Esophagus squamous epithelium (tissue), 5 donors: ENCODE measurements around the gene PLA2G3. TPM values are rescaled to one million over a fixed set of nuclear protein-coding genes. Genes with fewer than 3 reads are reported as not detected.

Source experiments
- DNase-seq: peaks from one replicate; lab custom pipeline; 2025; lab: John Stamatoyannopoulos, UW
- H3K27ac ChIP-seq, 4 donors: fragments of 200-600 bp; sonication (generic); one replicate each; pipeline ENCODE4 v1.5.1; 2016 to 2019; ENCODE audit warnings: mild to moderate bottlenecking in 1 of 4
- H3K27me3 ChIP-seq, 4 donors: fragments of 200-600 bp; sonication (generic); 1 replicate in 3 of 4; 2 replicates in 1 of 4; pipeline versions ENCODE4 v1.5.1 to v1.6.0; 2017 to 2021; ENCODE audit warnings: antibody characterized with exemption in 1 of 4
- H3K36me3 ChIP-seq, 3 donors: fragments of 200-600 bp; sonication (generic); one replicate each; pipeline ENCODE4 v1.5.1; 2016 to 2019
- H3K4me1 ChIP-seq, 3 donors: fragments of 200-600 bp; sonication (generic); one replicate each; pipeline ENCODE4 v1.5.1; 2017 to 2019
- H3K4me3 ChIP-seq, 4 donors: fragments of 200-600 bp; sonication (generic); 1 replicate in 3 of 4; 2 replicates in 1 of 4; pipeline ENCODE4 v1.5.1; 2016 to 2019; ENCODE audit warnings: mild to moderate bottlenecking in 2 of 4, moderate library complexity in 1 of 4
- H3K9me3 ChIP-seq, 3 donors: fragments of 200-600 bp; sonication (generic); one replicate each; pipeline ENCODE4 v1.5.1; 2016 to 2019
- CTCF ChIP-seq, 6 experiments: fragments of 450-650 bp in 4 of 6; fragments of 200-600 bp in 2 of 6; sonication (generic) in 2 of 6; IDR thresholded peaks; one replicate each; pipeline ENCODE4 v1.5.1; 2016 to 2019; ENCODE audit warnings: antibody characterized with exemption in 6 of 6, mild to moderate bottlenecking in 4 of 6, moderate library complexity in 4 of 6
- POLR2A ChIP-seq, 4 donors: fragments of 450-650 bp; IDR thresholded peaks; one replicate each; pipeline ENCODE4 v1.6.1; 2017; ENCODE audit warnings: antibody characterized with exemption in 4 of 4, mild to moderate bottlenecking in 4 of 4, moderate library complexity in 3 of 4
- WGBS, 2 donors: methylation state at CpG; one replicate each; pipeline ENCODE4 v1.1.5; 2018; 5-methylcytosine and 5-hydroxymethylcytosine counted together
- intact Hi-C: fragments of 100-400 bp; cut with DNase I; formaldehyde crosslinking; loops from one replicate; pipeline ENCODE4 v1.15.0; 2022
- total RNA-seq, 4 donors: library from RNA; depleted of rRNA; stranded (reverse); fragments of >200 nt; gene quantifications; one replicate each; pipeline ENCODE4 v1.1.0, GENCODE V29; 2016
- donor health status: DM: yes; HTN: yes; CAD: no.

PLA2G3 gene
- total RNA-seq, 4 donors from 2014 or later = 5.0 to 27.0 (median 7.8) TPM

GRCh38 chr22:31130873-31131272 is 9.4 kb downstream of the PLA2G3 start:
- no peaks in the 10 kb centered on the region for H3K9me3 ChIP-seq
- H3K27me3 ChIP-seq = no peaks in the 10 kb centered on the region
- no peak overlapping the region for H3K4me3 ChIP-seq
- 91 to 100% methylated on average over 1 to 2 of the region's 2 CpGs for WGBS, 2 donors
- TF ChIP-seq POLR2A (IDR thresholded peaks at IDR 0.05) (no peak), CTCF (IDR thresholded peaks at IDR 0.05) (no peak)
- peaks cover 0 to 23% (median 4%) of the 10 kb centered on the region in 3 donors for H3K4me1 ChIP-seq
- no peak overlapping the region for H3K27ac ChIP-seq
- peaks cover 0 to 8% (median 0%) of the 10 kb centered on the region in 3 donors for H3K36me3 ChIP-seq
- no peak for DNase-seq
- intact Hi-C loops = no loop called here

GRCh38 chr22:31128156-31128555 is 12.2 kb downstream of the PLA2G3 start:
- H3K4me3 ChIP-seq = no peak overlapping the region
- 65 to 93% methylated on average over 2 to 5 of the region's 7 CpGs for WGBS, 2 donors
- no peaks in the 10 kb centered on the region for H3K27me3 ChIP-seq
- peaks cover 0 to 28% (median 8%) of the 10 kb centered on the region in 3 donors for H3K4me1 ChIP-seq
- no peaks in the 10 kb centered on the region for H3K36me3 ChIP-seq
- no peak overlapping the region for H3K27ac ChIP-seq
- intact Hi-C loops = no loop called here
- TF ChIP-seq POLR2A (IDR thresholded peaks at IDR 0.05) = no peak
- no peak for DNase-seq
- H3K9me3 ChIP-seq = no peaks in the 10 kb centered on the region

- no peak for DNase-seq
- Histone ChIP-seq H3K27ac (no peak overlapping the region), H3K27me3 (no peaks in the 10 kb centered on the region), H3K4me3 (no peak overlapping the region), H3K36me3 (no peaks in the 10 kb centered on the region), H3K4me1 (peaks cover 3 to 29% (median 16%) of the 10 kb centered on the region in 3 donors), H3K9me3 (no peaks in the 10 kb centered on the region)
- intact Hi-C loops = no loop called here
- 58 to 61% methylated on average over 8 to 15 of the region's 19 CpGs for WGBS, 2 donors
- no peak for TF ChIP-seq CTCF (IDR thresholded peaks at IDR 0.05)
- TF ChIP-seq POLR2A (IDR thresholded peaks at IDR 0.05) = no peak
Measured at GRCh38 chr22:31127181-31127772, 13.0 kb downstream of the PLA2G3 start.

- Histone ChIP-seq H3K27ac (no peak overlapping the region), H3K4me3 (no peak overlapping the region), H3K9me3 (no peaks in the 10 kb centered on the region), H3K27me3 (no peaks in the 10 kb centered on the region), H3K4me1 (peaks cover 8 to 29% (median 17%) of the 10 kb centered on the region in 3 donors), H3K36me3 (no peaks in the 10 kb centered on the region)
- intact Hi-C loops = no loop called here
- no peak for DNase-seq
- WGBS, 2 donors = 57 to 98% methylated on average over 4 to 5 of the region's 13 CpGs
- no peak for TF ChIP-seq POLR2A (IDR thresholded peaks at IDR 0.05)
- no peak for TF ChIP-seq CTCF (IDR thresholded peaks at IDR 0.05)
Measured at GRCh38 chr22:31126869-31127175, 13.5 kb downstream of the PLA2G3 start.

- 63 to 87% methylated on average over 4 to 6 of the region's 22 CpGs for WGBS, 2 donors
Measured at GRCh38 chr22:31126128-31126868, 14.0 kb downstream of the PLA2G3 start.

More at GRCh38 chr22:31126128-31126868, 14.0 kb downstream of the PLA2G3 start:
- no peak for DNase-seq
- Histone ChIP-seq H3K27ac (no peak overlapping the region), H3K9me3 (no peaks in the 10 kb centered on the region), H3K4me1 (peaks cover 8 to 25% (median 15%) of the 10 kb centered on the region in 3 donors), H3K36me3 (no peaks in the 10 kb centered on the region), H3K27me3 (no peaks in the 10 kb centered on the region), H3K4me3 (no peak overlapping the region)
- intact Hi-C loops = no loop called here
- TF ChIP-seq POLR2A (IDR thresholded peaks at IDR 0.05) (no peak), CTCF (IDR thresholded peaks at IDR 0.05) (no peak)
